VCaP (cell line): Measurements from ENCODE around the gene ZIC4.

ENCODE experiments used
- H3K27ac ChIP-seq: fragments of 450-650 bp; 2 replicates; pipeline ENCODE4 v1.5.1; 2017
- TF ChIP-seq, protein P1 (sequence below): fragments of 450-650 bp; conservative IDR thresholded peaks from 2 replicates; pipeline ENCODE4 v1.5.1; 2017; ENCODE audit warnings: mild to moderate bottlenecking, moderate library complexity

Gene ZIC4

DNA sequence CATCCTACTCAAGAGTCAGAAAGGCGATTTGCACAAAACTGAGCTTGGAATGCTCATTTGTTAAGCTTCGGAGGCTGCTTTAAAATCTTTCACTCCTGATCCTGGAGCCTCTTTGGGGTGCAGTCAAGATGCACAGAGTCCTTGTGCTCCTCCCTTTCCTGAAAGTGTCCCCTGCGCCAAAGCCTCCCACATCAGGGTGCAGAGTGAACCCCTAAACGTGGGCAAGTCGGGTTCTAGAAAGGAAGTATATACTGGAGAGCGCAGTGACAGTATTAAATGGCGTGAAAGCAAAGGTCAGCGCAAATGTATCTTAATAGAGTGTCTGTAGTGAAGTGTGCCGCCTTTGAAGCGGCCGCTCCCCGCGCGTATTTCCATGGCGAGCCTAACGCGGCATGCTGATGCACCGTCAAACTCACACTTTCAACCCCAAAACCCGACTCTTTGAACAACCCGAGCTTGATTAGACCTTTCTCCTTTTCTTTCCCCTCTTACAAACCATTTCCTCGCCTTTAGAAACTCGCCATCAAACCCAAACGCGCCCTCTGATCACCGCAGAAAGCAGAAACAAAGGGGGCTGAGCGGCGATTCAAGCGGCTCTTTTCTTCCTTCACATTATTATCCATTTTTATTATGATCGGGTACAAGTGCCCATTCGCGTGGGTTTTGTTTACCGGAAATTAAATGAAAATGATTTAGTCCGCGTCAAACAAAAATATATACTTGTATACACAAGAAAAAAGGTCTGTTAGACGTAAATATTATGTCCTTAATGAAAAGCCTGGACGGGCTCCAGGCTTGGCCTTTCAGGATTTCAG lies 18.3 kb downstream of the ZIC4 start:
- no peak overlapping the region for H3K27ac ChIP-seq
- TF ChIP-seq, protein P1, sequence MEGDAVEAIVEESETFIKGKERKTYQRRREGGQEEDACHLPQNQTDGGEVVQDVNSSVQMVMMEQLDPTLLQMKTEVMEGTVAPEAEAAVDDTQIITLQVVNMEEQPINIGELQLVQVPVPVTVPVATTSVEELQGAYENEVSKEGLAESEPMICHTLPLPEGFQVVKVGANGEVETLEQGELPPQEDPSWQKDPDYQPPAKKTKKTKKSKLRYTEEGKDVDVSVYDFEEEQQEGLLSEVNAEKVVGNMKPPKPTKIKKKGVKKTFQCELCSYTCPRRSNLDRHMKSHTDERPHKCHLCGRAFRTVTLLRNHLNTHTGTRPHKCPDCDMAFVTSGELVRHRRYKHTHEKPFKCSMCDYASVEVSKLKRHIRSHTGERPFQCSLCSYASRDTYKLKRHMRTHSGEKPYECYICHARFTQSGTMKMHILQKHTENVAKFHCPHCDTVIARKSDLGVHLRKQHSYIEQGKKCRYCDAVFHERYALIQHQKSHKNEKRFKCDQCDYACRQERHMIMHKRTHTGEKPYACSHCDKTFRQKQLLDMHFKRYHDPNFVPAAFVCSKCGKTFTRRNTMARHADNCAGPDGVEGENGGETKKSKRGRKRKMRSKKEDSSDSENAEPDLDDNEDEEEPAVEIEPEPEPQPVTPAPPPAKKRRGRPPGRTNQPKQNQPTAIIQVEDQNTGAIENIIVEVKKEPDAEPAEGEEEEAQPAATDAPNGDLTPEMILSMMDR = no peak

DNA sequence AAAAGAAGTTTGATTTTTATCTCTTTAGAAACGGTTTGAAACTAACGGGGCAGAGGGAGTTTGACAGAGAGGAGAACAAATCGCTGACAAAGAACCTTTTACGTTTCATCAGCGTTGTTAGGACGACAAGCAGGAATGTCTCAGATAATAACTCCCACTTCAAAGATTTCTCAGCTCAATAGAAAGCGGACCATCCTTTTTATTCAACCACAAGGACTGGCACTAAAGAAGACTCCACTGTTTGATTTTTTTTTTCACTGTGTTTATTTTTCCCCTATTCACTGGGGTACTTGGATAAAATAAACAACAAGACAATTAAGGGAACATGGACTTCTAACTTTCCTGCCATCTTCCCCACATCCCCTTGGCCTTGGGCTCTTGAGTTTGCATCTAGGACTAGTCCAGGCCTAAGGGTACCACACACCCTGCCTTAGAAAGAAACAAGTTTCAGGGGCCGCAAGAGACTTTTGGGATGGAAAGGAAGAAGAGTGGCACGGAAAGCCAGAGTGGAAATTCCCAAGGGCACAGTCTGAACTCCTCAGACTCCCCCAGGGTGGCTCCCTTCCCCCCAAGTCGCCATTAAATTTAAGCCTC lies 19.0 kb downstream of the ZIC4 start:
- TF ChIP-seq, protein P1 = no peak
- H3K27ac ChIP-seq = no peak overlapping the region

DNA sequence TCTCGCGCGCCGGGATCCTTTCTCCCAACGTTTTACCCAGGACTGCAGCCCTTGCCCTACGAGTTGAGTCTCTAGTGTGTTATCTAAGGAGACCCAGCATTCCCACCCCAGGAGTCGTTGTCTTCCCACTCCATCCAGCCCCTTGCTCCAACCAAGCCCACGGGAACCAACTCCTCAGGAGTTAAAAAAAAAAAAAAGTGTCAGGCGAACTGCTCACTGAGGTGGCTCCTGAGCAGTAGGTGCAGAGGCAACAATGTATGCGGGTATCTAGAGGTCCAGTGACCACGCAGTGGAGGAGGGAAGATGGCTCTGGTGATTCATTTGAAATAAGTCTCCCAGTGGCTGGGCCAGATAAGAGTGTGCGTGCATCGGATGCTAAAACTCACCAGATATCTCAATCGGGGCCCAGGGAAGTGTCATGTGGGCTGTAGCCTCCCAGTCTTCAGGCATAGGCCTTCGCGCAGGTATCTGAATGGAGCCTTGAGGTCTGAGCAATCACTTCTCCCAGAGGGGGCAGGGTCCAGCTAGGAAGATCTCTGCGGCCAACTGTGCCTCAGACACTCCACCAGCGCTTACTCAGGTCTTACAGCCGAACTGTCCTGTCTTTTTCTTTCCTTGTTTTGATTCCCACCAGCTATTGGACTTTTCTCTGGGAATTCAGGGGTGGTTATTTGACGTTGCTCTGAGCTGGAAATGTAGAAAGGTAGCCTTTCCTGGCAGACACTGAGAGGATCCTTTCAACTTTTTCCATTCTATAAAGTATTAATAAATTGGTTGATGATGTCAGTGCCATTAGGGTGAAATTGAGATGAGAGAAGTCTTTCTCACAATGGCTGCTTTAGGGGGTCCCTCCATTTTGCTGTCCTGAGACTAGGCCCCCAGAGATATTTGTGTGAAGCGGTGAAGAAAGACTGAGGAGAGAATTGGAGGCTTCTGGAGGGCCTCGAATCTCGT lies 21.0 kb downstream of the ZIC4 start:
- TF ChIP-seq, protein P1 = no peak
- no peak overlapping the region for H3K27ac ChIP-seq

DNA sequence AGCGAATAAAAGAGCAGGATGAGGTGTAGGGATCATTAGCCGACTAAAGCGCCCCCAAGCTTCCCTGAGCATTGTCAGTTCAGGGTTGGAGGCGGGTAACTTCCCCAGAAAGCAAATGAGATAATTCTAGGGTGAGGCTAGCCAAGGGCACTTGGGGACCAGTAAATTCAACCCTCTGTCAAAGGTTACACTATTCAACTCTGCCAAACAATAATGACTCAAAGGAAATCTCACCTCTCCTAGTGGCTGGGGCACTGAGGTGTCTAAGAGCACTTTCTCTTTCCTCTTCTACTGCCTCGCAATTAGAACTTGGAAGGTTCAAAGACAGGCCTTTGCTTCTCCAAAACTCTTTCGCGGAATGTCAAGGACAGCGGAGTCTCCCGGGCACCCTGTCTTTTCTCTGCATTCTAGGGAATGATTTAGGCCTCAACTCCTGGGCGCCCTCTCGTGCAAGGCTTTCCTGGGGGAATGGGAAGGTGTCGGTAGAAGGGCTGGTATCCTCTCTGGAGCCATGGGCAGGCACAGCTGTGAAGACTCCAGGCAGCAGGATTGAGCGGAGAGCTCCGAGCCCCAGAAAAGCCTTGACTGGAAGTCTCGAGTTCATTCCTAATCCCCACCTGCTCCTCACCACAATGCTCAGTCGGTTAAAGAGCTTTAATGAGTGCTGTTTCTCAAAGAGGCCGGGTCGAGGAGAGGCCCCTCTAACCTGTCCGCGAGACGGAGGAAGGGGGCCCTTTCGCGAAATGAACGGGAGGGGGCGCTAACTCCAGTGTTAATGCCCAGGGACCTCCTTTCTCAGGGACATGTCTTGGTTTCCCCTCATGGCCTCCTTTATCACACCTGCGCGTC lies 21.9 kb downstream of the ZIC4 start:
- H3K27ac ChIP-seq = no peak overlapping the region
- TF ChIP-seq, protein P1 = no peak

DNA sequence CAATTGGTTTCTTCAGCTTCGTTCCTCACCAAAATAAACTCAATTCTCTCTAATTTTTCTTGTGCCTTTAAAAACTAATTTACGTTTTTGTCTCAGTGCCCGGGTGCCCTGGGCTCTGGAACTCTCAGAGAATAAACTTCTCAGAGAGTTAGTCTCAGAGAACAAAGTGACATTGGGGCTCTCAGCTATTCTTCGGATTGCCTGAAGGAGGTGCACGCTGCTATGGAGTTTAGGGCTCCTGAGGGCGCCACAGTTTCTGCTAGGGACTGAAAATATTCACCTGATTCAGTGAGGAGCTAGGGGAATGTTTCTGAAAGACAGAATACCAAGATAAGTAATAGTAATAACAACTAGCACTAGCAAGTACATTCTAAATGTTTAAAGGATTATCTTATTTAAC lies 22.7 kb downstream of the ZIC4 start:
- TF ChIP-seq, protein P1 = no peak
- H3K27ac ChIP-seq = no peak overlapping the region

DNA sequence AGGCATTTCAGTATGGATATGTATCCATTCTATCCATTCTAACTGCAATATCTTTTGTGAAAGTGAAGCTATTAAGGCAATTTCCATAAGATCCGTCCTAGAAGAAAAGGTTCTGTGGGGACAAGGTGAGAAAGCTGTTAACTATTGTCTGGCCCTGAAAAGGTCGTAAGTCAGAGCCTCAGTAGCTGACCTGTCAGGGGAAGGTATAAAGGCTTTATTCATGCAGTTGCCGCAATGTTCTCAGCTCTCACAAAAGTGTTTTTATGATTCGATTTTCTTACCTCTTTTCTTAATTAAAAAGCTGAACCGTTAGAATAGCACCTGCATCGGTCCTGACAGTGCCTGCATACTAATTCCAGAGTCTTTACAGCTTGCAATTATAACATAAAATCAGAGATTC lies 24.7 kb downstream of the ZIC4 start:
- no peak overlapping the region for H3K27ac ChIP-seq
- TF ChIP-seq, protein P1 = no peak
